ENCODE data around the gene PDP2.

DNA sequence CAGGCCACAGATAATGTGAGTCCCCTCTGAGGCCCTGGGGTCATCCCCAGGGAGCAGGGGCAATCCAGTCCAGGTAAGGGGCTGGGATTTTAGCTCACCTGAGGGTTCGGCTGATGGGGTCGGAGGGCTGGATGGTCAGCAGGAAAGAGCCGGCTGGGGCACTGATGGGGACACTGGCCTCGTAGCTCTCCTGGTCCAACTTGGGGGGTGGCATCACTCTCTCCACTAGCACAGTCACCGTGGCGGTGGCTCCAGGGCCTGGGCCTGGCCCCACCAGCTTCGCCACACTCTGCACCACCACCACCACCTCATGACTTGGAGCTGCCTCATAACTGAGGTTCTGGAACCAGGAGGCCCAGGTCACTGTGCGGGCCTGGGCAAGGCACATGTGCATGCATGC, 31.5 kb downstream of the PDP2 start:
- TF ChIP-seq POLR2A (IDR thresholded peaks at IDR 0.05; ENCODE audit: low read depth, low read length), result no peak
- TF ChIP-seq, protein P1, sequence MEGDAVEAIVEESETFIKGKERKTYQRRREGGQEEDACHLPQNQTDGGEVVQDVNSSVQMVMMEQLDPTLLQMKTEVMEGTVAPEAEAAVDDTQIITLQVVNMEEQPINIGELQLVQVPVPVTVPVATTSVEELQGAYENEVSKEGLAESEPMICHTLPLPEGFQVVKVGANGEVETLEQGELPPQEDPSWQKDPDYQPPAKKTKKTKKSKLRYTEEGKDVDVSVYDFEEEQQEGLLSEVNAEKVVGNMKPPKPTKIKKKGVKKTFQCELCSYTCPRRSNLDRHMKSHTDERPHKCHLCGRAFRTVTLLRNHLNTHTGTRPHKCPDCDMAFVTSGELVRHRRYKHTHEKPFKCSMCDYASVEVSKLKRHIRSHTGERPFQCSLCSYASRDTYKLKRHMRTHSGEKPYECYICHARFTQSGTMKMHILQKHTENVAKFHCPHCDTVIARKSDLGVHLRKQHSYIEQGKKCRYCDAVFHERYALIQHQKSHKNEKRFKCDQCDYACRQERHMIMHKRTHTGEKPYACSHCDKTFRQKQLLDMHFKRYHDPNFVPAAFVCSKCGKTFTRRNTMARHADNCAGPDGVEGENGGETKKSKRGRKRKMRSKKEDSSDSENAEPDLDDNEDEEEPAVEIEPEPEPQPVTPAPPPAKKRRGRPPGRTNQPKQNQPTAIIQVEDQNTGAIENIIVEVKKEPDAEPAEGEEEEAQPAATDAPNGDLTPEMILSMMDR (IDR thresholded peaks at IDR 0.05; ENCODE audit: extremely low read depth in 1 of 2, insufficient read depth in 1 of 2, low read depth in 1 of 2, low read length in 2 of 2), result no peak
- TF ChIP-seq MAX (IDR thresholded peaks at IDR 0.05; ENCODE audit: insufficient read depth, insufficient read length), result no peak
- no peak for TF ChIP-seq FOS (IDR thresholded peaks at IDR 0.05; ENCODE audit: borderline replicate concordance, insufficient read depth, low read length)
